Mucosa of descending colon (tissue), 3 donors: ENCODE measurements around the gene CACNA2D2. TPM values are rescaled to one million over a fixed set of nuclear protein-coding genes. Genes with fewer than 3 reads are reported as not detected.

ENCODE experiments used
- ATAC-seq: fragments of 200-7000 bp; cut with Tn5 transposase; one replicate; pipeline ENCODE4 v1.9.1; 2020; ENCODE audit warnings: mild to moderate bottlenecking, moderate library complexity
- DNase-seq, 3 donors: peaks; one replicate each; pipeline ENCODE4 v3.0.0-alpha.2; 2020
- H3K36me3 ChIP-seq: fragments of 200-600 bp; one replicate; pipeline ENCODE4 v1.8.0; 2021; ENCODE audit warnings: low read depth, mild to moderate bottlenecking
- H3K4me1 ChIP-seq: fragments of 200-600 bp; one replicate; pipeline ENCODE4 v1.8.0; 2021; ENCODE audit warnings: low read depth, mild to moderate bottlenecking
- H3K4me3 ChIP-seq: fragments of 200-600 bp; one replicate; pipeline ENCODE4 v1.8.0; 2021; ENCODE audit warnings: mild to moderate bottlenecking
- H3K9me3 ChIP-seq: fragments of 200-600 bp; one replicate; pipeline ENCODE4 v1.8.0; 2021; ENCODE audit warnings: mild to moderate bottlenecking
- CTCF ChIP-seq: fragments of 200-600 bp; IDR thresholded peaks from one replicate; pipeline ENCODE4 v1.8.0; 2022; ENCODE audit warnings: antibody characterized with exemption, mild to moderate bottlenecking
- intact Hi-C, 2 donors: fragments of 100-400 bp; cut with DNase I in 1 of 2; cut with micrococcal nuclease in 1 of 2; formaldehyde crosslinking; loops; one replicate each; pipeline versions ENCODE4 v1.11.0 to v1.11.1; 2022; cut with DNase I, micrococcal nuclease
- total RNA-seq, 3 donors: library from RNA; stranded (reverse); fragmentation: NEBNext Ultra II Directional in 2 of 3; extraction: Animal tissue kit (Norgen Biotek cat#: 25700) in 2 of 3; gene quantifications; one replicate each; pipeline versions ENCODE4 v1.2.1 to v1.2.4, GENCODE V29; 2021 to 2023
- donor health status: DM: no; HTN: no; CAD: no; lungs with moderate emphysema.
- donor health status: DM: no; HTN: no; CAD: no.
- donor health status: DM: no; HTN: yes; CAD: no.

Gene CACNA2D2
- total RNA-seq, 3 donors from 2014 or later: 1.5 to 4.9 (median 3.8) TPM

GRCh38 chr3:50381383-50381782, 122.1 kb downstream of the CACNA2D2 start:
- intact Hi-C loops: no loop called here
- Histone ChIP-seq H3K4me3 (no peak overlapping the region), H3K9me3 (no peaks in the 10 kb centered on the region), H3K36me3 (no peaks in the 10 kb centered on the region), H3K4me1 (no peaks in the 10 kb centered on the region)
- ATAC-seq: no peak
- no peak for DNase-seq
- TF ChIP-seq CTCF: no peak

- no peaks in the 10 kb centered on the region for H3K36me3 ChIP-seq
- no peaks in the 10 kb centered on the region for H3K9me3 ChIP-seq
- H3K4me3 ChIP-seq: no peak overlapping the region
- ATAC-seq: no peak
- DNase-seq: no peak
- no peaks in the 10 kb centered on the region for H3K4me1 ChIP-seq
- intact Hi-C loops: no loop called here
- no peak for TF ChIP-seq CTCF
Measured at GRCh38 chr3:50380405-50381085, 122.9 kb downstream of the CACNA2D2 start.

GRCh38 chr3:50378757-50379156, 124.7 kb downstream of the CACNA2D2 start:
- intact Hi-C loops: no loop called here
- no peak for TF ChIP-seq CTCF
- ATAC-seq: no peak

GRCh38 chr3:50378024-50378423, 125.4 kb downstream of the CACNA2D2 start:
- TF ChIP-seq CTCF: no peak
- ATAC-seq: no peak
- intact Hi-C loops: no loop called here
- Histone ChIP-seq H3K9me3 (no peaks in the 10 kb centered on the region), H3K36me3 (no peaks in the 10 kb centered on the region), H3K4me3 (no peak overlapping the region), H3K4me1 (no peaks in the 10 kb centered on the region)
- no peak for DNase-seq

More at GRCh38 chr3:50378757-50379156, 124.7 kb downstream of the CACNA2D2 start:
- H3K36me3 ChIP-seq: no peaks in the 10 kb centered on the region
- H3K4me3 ChIP-seq: no peak overlapping the region
- H3K9me3 ChIP-seq: no peaks in the 10 kb centered on the region
- no peaks in the 10 kb centered on the region for H3K4me1 ChIP-seq
- DNase-seq: no peak

GRCh38 chr3:50375258-50375931, 128.0 kb downstream of the CACNA2D2 start:
- DNase-seq (no peak), ATAC-seq (no peak)
- no peak for TF ChIP-seq CTCF
- Histone ChIP-seq H3K4me3 (no peak overlapping the region), H3K9me3 (no peaks in the 10 kb centered on the region), H3K4me1 (peaks cover 3% of the 10 kb centered on the region), H3K36me3 (no peaks in the 10 kb centered on the region)
- intact Hi-C loops: no loop called here
